H1 (cell line): ENCODE measurements around the gene FGGY.

Source experiments
- EGR1 ChIP-seq: IDR thresholded peaks from 2 replicates; pipeline ENCODE4 v1.6.1; 2011; ENCODE audit warnings: low read depth, low read length, borderline replicate concordance
- MAFK ChIP-seq: IDR thresholded peaks from 2 replicates; pipeline ENCODE4 v1.6.1; 2012; ENCODE audit warnings: low read depth, mild to moderate bottlenecking, improper control_type of control experiment, low read length
- TF ChIP-seq, protein P1 (sequence below): IDR thresholded peaks from 2 replicates; pipeline ENCODE4 v1.6.1; 2011; ENCODE audit warnings: low read depth, mild to moderate bottlenecking, low read length; ENCODE audit not compliant: insufficient read depth

DNA sequence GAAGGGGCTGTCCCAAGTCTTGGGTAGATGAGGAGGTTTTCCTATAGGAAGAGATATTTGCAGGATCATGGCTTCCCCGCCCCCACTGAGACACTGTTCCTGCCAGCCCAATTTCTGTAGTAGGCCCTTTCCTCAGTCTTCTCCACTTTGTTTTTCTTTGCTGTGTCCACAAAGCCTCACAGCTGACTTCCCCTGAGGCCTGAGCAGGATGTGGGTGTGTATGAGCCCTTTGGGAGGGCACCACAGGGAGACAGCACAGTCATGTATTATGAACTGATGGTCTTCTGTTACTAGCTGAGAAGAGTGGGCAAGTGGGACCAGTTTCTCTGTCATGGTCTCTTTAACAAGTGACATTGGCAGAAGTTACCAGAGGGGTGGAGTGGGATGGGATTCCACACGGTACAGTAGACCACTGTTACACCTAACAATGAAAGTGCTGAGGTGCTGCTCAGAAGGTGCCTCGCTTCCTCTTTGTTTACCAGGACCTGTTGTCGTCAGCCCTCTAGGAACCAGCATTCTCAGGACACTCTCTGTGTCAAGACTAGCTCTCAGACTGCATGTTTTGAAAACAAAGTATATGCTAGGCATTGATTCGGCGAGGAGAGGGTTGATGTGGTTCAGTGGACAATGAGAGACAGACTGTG, 264.0 kb downstream of the FGGY start:
- TF ChIP-seq MAFK = no peak
- TF ChIP-seq EGR1 = no peak
- TF ChIP-seq, protein P1, sequence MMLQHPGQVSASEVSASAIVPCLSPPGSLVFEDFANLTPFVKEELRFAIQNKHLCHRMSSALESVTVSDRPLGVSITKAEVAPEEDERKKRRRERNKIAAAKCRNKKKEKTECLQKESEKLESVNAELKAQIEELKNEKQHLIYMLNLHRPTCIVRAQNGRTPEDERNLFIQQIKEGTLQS = no peak
